GM18526 (cell line): Measurements from ENCODE around the gene ADSS1.
A peak's percentile ranks its signal among the peaks of the same experiment; 100 is the strongest.

Experiments used
- POLR2A ChIP-seq: IDR thresholded peaks from 3 replicates; pipeline ENCODE4 v1.6.1; 2011; ENCODE audit not compliant: insufficient read length; ENCODE audit errors: extremely low read depth

Gene ADSS1

DNA sequence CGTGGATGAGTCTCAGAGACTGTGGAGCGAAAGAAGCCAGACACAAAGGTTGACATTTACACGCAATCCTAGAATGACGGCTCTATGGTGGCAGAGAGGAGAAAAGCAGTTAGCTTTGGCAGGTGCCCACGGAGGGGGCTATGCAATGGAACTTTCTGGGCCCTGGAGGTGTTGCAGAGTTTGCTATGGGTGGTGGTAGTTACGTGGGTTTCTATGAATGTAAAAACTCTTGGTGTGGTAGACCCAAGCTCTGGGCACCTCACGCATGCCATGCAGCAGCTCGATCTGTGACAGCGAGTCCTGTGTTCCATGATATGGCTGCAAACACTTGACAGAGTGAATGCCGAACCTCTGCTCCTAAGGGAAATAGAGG, 39.6 kb upstream of the ADSS1 start:
- no peak for TF ChIP-seq POLR2A

DNA sequence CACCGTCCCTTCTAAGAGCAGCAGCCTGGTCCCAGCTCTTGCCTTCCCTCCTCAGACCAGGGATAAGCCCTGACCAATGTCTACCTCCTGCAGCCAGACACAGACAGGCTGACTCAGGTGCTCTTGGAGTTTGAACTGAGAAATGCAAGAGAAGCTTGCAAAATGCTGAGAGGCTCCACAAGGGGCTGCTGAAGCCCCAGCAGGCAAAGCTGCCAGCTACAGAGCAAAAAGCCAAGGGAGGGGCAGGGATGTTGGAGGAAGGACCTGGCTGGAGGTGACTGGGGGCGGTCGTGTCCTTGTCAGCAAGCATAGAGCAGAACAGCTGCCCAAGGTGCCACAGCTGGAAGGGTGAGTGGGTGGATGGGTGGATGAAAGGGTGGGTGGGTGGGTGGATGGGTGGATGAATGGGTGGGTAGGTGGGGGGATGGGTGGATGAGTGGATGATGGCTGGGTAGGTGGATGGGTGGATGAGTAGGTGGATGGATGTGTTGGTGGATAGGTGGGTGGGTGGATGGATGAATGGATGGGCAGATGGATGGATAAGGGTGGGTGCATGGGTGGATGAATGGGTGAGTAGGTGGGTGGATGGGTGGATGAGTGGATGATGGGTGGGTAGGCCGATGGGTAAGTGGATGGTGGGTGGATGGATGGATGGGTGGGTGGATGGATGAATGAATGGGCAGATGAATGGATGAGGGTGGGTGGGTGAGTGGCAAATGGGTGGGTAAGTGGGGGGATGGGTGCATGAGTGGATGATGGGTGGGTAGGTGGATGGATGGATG, 38.6 kb upstream of the ADSS1 start:
- TF ChIP-seq POLR2A, result no peak

DNA sequence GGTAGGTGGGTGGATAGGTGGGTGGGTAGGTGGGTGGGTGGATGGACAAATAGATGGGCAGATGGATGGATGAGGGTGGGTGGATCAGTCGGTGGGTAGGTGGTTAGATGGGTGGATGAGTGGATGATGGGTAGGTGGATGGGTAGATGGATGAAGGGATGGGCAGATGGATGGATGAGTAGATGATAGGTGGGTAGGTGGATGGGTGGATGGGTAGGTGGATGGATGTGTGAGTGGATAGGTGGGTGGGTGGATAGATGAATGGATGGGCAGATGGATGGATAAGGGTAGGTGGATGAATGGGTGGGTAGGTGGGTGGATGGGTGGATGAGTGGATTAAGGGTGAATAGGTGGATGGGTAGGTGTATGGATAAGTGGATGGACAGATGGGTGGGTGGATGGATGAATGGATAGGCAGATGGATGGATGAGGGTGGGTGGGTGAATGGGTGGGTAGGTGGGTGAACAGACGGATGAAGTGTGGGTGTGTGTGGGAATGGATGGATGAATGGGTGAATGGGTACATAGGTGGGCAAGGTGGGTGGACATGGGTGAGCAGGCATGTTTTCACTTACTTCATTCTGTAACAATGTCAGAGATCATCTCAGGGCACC, 37.9 kb upstream of the ADSS1 start:
- TF ChIP-seq POLR2A, result no peak

GRCh38 chr14:104686624-104687517, 37.2 kb upstream of the ADSS1 start:
- TF ChIP-seq POLR2A, result no peak

DNA sequence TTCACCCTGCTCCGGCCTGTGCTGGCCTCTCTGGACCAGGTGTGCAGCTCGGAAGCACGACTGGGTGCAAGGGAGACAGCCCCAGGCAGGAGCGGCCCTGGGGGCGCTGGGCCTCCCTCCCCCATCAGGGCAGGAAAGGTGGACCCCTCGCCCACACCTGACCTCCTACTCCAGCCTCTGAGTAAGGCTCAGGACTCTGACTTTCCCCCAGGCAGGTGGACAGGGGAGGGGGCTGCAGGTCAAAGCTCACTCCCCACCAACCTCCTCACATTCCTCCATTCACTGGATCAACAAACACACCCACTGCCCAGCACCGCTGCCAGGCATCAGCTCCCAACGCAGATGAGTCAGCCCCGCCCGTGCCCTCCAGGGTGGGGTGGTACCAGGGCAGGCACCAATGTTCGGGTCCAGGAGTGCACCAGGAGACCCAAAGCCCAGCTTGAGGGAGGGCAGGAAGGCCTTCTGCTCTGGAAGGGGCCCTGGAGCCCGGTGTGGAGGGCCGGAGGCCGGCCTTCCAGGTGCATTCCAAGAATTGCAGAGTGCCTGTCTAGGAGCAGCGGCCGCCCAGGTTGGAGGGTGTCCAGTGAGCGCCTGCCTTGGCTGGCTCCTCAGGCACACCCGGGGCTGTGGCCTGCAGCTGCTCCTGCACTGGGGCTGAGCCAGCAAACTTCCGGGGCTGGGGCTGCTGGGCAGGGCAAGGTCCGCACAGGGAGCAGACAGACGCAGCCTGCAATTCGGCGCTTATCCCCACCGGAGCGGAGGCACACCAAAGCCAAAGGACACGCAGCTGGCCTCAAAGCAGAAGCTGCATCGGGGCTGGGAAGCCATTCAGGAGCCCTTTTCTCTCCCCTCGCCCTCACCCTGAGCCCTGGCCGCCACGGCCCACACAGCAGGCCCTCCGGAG, 36.2 kb upstream of the ADSS1 start:
- no peak for TF ChIP-seq POLR2A

DNA sequence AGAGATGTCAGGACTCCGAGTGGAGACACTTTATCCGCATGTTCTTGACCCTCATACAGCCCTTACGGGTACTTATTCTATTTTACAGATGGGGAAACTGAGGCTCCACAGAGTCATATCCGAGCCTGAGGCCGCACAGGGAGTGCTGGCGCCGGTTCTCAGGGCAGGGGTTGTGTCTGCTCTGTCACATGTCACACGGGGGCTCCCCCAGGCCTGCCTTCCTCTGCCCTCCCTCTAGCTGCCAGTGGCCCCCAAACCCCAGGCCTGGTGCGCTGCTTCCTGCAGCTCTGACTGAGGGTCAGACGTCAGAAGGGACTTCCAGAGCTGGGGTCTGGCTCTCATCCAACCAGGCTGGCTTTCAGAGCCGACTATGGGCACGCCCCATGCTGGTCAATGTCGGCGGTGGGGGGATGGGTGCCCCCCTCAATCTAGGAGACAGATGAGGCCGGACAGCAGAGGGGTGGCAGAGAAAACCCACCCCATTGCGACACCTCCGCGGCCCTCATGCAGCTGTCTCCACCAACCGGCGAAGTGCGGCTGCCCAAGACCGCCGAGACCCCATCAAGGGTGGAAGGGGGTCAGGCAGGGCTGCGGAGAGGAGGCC, 35.4 kb upstream of the ADSS1 start:
- no peak for TF ChIP-seq POLR2A

- peak; percentile 47 for TF ChIP-seq POLR2A
Observed at GRCh38 chr14:104689109-104689880, 34.7 kb upstream of the ADSS1 start, which contains the start of gene INF2. TSS of gene INF2 (plus strand) at chr14:104689618. CDS start at chr14:104701366, 11,748 bp downstream.

DNA sequence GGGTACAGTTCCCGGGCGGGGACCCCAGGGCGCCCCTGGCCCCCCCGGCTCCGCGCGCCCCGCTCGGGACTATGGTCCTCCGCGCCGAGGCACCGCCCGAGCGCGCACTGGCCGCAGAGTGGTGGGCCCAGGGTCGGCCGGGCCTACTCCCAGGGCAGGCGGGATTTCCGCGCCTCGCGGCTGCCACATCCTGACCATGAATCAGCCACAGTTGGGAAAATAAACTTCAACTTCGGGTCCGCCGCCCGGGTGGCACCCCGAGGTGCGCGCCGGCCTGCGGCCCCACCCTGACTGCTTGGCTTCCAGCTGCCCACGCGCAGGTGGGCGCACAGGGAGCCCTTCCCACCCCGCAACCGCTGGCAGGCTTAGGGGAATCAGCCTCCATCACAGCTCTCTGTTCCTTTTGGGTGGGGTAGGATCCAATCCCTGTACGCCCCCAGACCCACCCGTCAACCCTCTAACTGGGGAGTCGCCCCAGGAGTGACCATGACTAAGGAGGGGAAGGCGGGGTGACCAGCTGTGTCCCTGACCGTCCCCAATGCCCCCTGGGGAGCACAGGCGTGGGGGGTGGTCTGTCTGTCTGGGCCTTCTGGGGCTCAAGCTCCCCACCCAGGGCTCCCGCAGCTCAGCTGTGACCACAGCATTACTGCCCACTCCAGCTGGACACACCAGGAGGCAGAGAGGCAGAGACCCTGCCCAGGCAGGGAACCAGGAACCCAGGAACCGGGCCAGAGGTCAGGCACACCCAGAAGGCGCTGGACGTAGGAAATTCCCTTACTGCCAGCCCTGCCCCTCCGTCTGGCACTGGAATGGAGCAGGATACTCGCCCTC, 33.9 kb upstream of the ADSS1 start:
- no peak for TF ChIP-seq POLR2A

DNA sequence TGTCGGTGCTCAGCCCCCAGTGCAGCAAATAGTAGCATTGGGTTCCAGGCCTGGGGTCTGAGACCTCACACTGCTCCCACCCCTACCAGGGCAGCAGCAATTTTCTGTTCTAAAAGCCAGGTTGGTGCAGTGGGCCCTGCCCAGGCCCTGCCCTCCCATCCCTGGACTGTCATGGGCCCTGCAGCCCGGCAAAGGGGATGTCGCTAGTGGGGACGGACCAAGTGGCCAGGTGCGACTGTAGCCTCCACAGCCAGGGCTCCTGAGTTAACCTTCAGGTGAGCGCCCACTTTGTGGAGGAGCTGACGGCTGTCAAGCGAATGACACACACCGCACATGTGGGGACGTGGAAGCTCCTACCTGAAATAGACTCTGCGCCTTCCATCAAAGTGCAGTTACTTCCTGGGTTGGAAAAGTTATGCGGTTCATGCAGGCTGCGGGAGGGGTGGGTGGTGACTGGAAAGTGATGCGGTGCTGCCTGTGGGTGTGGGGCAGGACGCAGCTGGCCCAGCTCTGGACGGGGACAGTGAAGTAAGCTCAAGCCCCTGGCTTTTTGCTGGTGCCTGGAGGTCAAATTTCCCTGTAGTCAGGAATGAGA, 33.1 kb upstream of the ADSS1 start:
- TF ChIP-seq POLR2A, result no peak

DNA sequence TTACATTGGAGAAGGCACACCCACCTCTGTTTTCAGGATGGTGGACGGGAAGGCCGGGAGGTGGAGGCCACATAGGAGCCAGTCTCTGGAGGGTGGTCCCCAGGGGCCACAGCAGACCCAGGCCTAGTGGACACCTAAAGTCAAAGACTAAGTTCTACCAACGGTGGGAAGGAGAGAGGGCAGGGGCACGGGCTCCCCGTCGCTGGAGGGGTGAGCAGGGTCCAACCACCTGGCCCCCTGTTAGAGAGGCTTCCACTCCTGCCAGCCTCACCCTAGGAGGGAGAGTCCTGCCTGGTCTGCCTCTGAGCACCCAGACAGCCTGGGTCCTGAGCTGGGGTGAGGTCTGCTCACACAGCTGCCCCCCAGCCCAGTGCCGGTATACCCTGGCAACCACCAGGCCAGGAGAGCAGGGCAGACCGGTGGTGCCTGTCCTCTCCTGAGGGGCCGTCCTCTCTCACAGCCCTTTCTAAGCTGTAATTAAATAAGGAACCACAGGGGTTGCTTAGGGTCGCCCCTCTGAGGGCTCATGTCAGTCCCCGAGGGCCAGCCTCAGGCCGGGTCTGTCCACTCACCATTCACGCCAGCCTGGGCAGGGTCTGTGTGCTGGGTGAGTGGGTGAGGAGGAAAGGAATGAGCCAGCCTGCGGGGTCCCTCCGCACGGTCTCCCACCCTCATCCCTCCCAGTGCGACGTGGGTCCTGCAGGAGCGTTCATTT, 32.3 kb upstream of the ADSS1 start:
- no peak for TF ChIP-seq POLR2A

GRCh38 chr14:104692261-104692938, 31.6 kb upstream of the ADSS1 start:
- TF ChIP-seq POLR2A, result no peak
